Cerebellar nuclear complex (tissue), 1 donor: ENCODE results near the gene SLC4A2.

Experiments used
- DNase-seq, 2 experiments: peaks; one replicate each; lab custom pipeline; 2025; lab: John Stamatoyannopoulos, UW

SLC4A2 gene

GRCh38 chr7:151093748-151094147, 34.4 kb downstream of the SLC4A2 start:
- DNase-seq, result no peak

- DNase-seq, result no peak
Measured at GRCh38 chr7:151094675-151095074, 35.3 kb downstream of the SLC4A2 start.

- DNase-seq, result no peak
Measured at GRCh38 chr7:151095123-151095797, 35.9 kb downstream of the SLC4A2 start.

- no peak for DNase-seq
Measured at GRCh38 chr7:151095828-151096475, 36.6 kb downstream of the SLC4A2 start.

GRCh38 chr7:151099486-151100211, 40.3 kb downstream of the SLC4A2 start:
- DNase-seq, result no peak

GRCh38 chr7:151100921-151101320, 41.5 kb downstream of the SLC4A2 start:
- no peak for DNase-seq

- DNase-seq, result no peak
Measured at GRCh38 chr7:151101621-151102396, 42.4 kb downstream of the SLC4A2 start.

GRCh38 chr7:151102991-151103390, 43.6 kb downstream of the SLC4A2 start:
- DNase-seq, result no peak

- DNase-seq, result no peak
Measured at GRCh38 chr7:151103973-151104372, 44.6 kb downstream of the SLC4A2 start.

GRCh38 chr7:151104411-151105235, 45.2 kb downstream of the SLC4A2 start:
- DNase-seq, result no peak

GRCh38 chr7:151107882-151108281, 48.5 kb downstream of the SLC4A2 start:
- DNase-seq, result no peak

- no peak for DNase-seq
Measured at GRCh38 chr7:151109094-151110048, 50.0 kb downstream of the SLC4A2 start.

- DNase-seq, result no peak
Measured at GRCh38 chr7:151110236-151110940, 51.0 kb downstream of the SLC4A2 start.

- DNase-seq, result peak in 1 of 2 experiments; percentile 56
Measured at GRCh38 chr7:151110941-151111645, 51.7 kb downstream of the SLC4A2 start.

- DNase-seq, result no peak
Measured at GRCh38 chr7:151113344-151114150, 54.2 kb downstream of the SLC4A2 start.

- DNase-seq, result no peak
Measured at GRCh38 chr7:151114151-151115090, 55.0 kb downstream of the SLC4A2 start.
